K562 (cell line): Measurements from ENCODE around the gene ATP9B. TPM values are rescaled to one million over a fixed set of nuclear protein-coding genes. Genes with fewer than 3 reads are reported as not detected.

ENCODE experiments used
- FUS ChIP-seq: fragments of 200-400 bp; formaldehyde crosslinking; optimal IDR thresholded peaks from 2 replicates; pipeline ENCODE3; 2017; ENCODE audit warnings: low read depth, low read length
- PHB2 ChIP-seq: fragments of 450-650 bp; IDR thresholded peaks from 2 replicates; pipeline ENCODE4 v1.6.1; 2017; ENCODE audit warnings: low read depth
- ZNF408 ChIP-seq: fragments of 250-450 bp; sonication (Bioruptor Pico); IDR thresholded peaks from 2 replicates; pipeline ENCODE4 v1.4.0; 2020; ENCODE audit warnings: low read depth, mild to moderate bottlenecking, moderate library complexity
- polyA plus RNA-seq, 8 experiments: library from polyadenylated mRNA; depleted of rRNA in 4 of 8; stranded (reverse) in 5 of 8; unstranded in 3 of 8; fragments of >200 nt; fragmentation: Nextera tagmentation in 2 of 8; fragmentation: Illumina TruSeq in 1 of 8; extraction: Ambion mirVana in 2 of 8; extraction: Trizol in 1 of 8; gene quantifications; 2 replicates each; pipeline versions ENCODE4 v1.2.1 to v1.2.3, GENCODE V29; 2011 to 2014; ENCODE audit warnings: inconsistent platforms in 1 of 8, missing spikeins in 1 of 8
- total RNA-seq, 7 experiments: library from RNA; depleted of rRNA in 6 of 7; stranded (reverse); fragments of >200 nt in 6 of 7; fragmentation: Illumina TruSeq in 2 of 7; extraction: Trizol in 2 of 7; gene quantifications; 2 replicates each; pipeline versions ENCODE4 v1.2.1 to v1.2.3, GENCODE V29; 2011 to 2021; ENCODE audit warnings: low replicate concordance in 1 of 7
- TF ChIP-seq, protein P1 (sequence below): fragments of 450-650 bp; IDR thresholded peaks from 2 replicates; pipeline ENCODE4 v1.6.1; 2016; ENCODE audit warnings: mild to moderate bottlenecking, moderate library complexity

The ATP9B gene
- total and polyA plus RNA-seq, 9 of the 15 experiments (the other 6 are each of a cell fraction or from before 2014, with no cell fraction given) = 0.66 to 13.2 (median 7.9) TPM

DNA sequence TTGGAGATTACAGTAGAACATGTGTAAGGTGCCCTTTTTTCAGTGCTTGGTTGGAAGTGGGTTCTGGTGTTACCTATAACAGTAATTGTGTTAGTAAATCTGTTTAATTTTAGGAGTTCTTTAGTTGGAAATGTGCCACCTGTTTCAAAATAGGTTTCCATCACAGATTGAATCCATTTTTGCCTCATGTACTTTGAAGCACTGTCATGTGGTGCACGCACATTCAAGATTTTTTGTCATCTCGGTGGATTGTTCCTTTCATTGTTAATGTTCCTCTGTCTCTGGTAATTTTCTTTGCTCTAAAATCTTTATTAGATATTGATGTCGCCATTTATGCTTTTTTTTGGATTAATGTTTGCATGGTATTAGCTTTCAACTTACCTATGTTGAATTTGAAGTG is 1.3 kb downstream of the ATP9B start (continued):
- TF ChIP-seq, protein P1, sequence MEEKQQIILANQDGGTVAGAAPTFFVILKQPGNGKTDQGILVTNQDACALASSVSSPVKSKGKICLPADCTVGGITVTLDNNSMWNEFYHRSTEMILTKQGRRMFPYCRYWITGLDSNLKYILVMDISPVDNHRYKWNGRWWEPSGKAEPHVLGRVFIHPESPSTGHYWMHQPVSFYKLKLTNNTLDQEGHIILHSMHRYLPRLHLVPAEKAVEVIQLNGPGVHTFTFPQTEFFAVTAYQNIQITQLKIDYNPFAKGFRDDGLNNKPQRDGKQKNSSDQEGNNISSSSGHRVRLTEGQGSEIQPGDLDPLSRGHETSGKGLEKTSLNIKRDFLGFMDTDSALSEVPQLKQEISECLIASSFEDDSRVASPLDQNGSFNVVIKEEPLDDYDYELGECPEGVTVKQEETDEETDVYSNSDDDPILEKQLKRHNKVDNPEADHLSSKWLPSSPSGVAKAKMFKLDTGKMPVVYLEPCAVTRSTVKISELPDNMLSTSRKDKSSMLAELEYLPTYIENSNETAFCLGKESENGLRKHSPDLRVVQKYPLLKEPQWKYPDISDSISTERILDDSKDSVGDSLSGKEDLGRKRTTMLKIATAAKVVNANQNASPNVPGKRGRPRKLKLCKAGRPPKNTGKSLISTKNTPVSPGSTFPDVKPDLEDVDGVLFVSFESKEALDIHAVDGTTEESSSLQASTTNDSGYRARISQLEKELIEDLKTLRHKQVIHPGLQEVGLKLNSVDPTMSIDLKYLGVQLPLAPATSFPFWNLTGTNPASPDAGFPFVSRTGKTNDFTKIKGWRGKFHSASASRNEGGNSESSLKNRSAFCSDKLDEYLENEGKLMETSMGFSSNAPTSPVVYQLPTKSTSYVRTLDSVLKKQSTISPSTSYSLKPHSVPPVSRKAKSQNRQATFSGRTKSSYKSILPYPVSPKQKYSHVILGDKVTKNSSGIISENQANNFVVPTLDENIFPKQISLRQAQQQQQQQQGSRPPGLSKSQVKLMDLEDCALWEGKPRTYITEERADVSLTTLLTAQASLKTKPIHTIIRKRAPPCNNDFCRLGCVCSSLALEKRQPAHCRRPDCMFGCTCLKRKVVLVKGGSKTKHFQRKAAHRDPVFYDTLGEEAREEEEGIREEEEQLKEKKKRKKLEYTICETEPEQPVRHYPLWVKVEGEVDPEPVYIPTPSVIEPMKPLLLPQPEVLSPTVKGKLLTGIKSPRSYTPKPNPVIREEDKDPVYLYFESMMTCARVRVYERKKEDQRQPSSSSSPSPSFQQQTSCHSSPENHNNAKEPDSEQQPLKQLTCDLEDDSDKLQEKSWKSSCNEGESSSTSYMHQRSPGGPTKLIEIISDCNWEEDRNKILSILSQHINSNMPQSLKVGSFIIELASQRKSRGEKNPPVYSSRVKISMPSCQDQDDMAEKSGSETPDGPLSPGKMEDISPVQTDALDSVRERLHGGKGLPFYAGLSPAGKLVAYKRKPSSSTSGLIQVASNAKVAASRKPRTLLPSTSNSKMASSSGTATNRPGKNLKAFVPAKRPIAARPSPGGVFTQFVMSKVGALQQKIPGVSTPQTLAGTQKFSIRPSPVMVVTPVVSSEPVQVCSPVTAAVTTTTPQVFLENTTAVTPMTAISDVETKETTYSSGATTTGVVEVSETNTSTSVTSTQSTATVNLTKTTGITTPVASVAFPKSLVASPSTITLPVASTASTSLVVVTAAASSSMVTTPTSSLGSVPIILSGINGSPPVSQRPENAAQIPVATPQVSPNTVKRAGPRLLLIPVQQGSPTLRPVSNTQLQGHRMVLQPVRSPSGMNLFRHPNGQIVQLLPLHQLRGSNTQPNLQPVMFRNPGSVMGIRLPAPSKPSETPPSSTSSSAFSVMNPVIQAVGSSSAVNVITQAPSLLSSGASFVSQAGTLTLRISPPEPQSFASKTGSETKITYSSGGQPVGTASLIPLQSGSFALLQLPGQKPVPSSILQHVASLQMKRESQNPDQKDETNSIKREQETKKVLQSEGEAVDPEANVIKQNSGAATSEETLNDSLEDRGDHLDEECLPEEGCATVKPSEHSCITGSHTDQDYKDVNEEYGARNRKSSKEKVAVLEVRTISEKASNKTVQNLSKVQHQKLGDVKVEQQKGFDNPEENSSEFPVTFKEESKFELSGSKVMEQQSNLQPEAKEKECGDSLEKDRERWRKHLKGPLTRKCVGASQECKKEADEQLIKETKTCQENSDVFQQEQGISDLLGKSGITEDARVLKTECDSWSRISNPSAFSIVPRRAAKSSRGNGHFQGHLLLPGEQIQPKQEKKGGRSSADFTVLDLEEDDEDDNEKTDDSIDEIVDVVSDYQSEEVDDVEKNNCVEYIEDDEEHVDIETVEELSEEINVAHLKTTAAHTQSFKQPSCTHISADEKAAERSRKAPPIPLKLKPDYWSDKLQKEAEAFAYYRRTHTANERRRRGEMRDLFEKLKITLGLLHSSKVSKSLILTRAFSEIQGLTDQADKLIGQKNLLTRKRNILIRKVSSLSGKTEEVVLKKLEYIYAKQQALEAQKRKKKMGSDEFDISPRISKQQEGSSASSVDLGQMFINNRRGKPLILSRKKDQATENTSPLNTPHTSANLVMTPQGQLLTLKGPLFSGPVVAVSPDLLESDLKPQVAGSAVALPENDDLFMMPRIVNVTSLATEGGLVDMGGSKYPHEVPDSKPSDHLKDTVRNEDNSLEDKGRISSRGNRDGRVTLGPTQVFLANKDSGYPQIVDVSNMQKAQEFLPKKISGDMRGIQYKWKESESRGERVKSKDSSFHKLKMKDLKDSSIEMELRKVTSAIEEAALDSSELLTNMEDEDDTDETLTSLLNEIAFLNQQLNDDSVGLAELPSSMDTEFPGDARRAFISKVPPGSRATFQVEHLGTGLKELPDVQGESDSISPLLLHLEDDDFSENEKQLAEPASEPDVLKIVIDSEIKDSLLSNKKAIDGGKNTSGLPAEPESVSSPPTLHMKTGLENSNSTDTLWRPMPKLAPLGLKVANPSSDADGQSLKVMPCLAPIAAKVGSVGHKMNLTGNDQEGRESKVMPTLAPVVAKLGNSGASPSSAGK = peak; percentile 67
- TF ChIP-seq PHB2 (no peak), ZNF408 (CRISPR knock-in tag) (no peak), FUS (no peak)
